Measurements from ENCODE around the gene HSPA4L.

Gene HSPA4L

GRCh38 chr4:127822430-127822829 lies 40.3 kb downstream of the HSPA4L start:
- TF ChIP-seq CTCF (IDR thresholded peaks at IDR 0.05; ENCODE audit: extremely low read depth, missing control alignments), result no peak
- DNase-seq (ENCODE audit: low spot score), result no peak

GRCh38 chr4:127828121-127828520 lies 46.0 kb downstream of the HSPA4L start:
- no peak for DNase-seq (ENCODE audit: low spot score)
- TF ChIP-seq CTCF (IDR thresholded peaks at IDR 0.05; ENCODE audit: extremely low read depth, missing control alignments), result no peak

- DNase-seq (ENCODE audit: low spot score), result peak; percentile 28
- TF ChIP-seq CTCF (IDR thresholded peaks at IDR 0.05; ENCODE audit: extremely low read depth, missing control alignments), result no peak
Measured at GRCh38 chr4:127829014-127829413, 46.9 kb downstream of the HSPA4L start.

- TF ChIP-seq CTCF (IDR thresholded peaks at IDR 0.05; ENCODE audit: extremely low read depth, missing control alignments), result no peak
- peak; percentile 36 for DNase-seq (ENCODE audit: low spot score)
Measured at GRCh38 chr4:127832585-127832984, 50.5 kb downstream of the HSPA4L start.

- no peak for DNase-seq (ENCODE audit: low spot score)
- TF ChIP-seq CTCF (IDR thresholded peaks at IDR 0.05; ENCODE audit: extremely low read depth, missing control alignments), result no peak
Measured at GRCh38 chr4:127843704-127844600, 61.8 kb downstream of the HSPA4L start.

GRCh38 chr4:127844601-127845116 lies 62.5 kb downstream of the HSPA4L start:
- TF ChIP-seq CTCF (IDR thresholded peaks at IDR 0.05; ENCODE audit: extremely low read depth, missing control alignments), result no peak
- DNase-seq (ENCODE audit: low spot score), result no peak

GRCh38 chr4:127846061-127846460 lies 63.9 kb downstream of the HSPA4L start:
- DNase-seq (ENCODE audit: low spot score), result no peak
- no peak for TF ChIP-seq CTCF (IDR thresholded peaks at IDR 0.05; ENCODE audit: extremely low read depth, missing control alignments)

Measured in GM20000 (cell line).